Daoy (cell line): Measurements from ENCODE around the gene MSRB2. TPM values are rescaled to one million over a fixed set of nuclear protein-coding genes. Genes with fewer than 3 reads are reported as not detected.
"Not testable (repeated sequence)": the region's sequence is repeated elsewhere in the genome, so short reads cannot be mapped to it uniquely, and the experiment has no call there.

Source experiments
- DNase-seq: peaks from one replicate; pipeline ENCODE4 v3.0.0-alpha.2; 2015; ENCODE audit warnings: low read depth
- total RNA-seq: library from RNA; depleted of rRNA; stranded (reverse); fragments of >200 nt; shearing (Covaris generic); gene quantifications from 2 replicates; pipeline ENCODE4 v1.2.3, GENCODE V29; 2014

Gene MSRB2
- total RNA-seq, 1 experiment from 2014 or later = 7.8 TPM

- DNase-seq = not testable (repeated sequence)
Observed at GRCh38 chr10:23070092-23070912, 25.1 kb upstream of the MSRB2 start.

GRCh38 chr10:23070913-23071218, 24.5 kb upstream of the MSRB2 start:
- DNase-seq = no peak

GRCh38 chr10:23072593-23072992, 22.8 kb upstream of the MSRB2 start:
- not testable (repeated sequence) for DNase-seq

- DNase-seq = no peak
Observed at GRCh38 chr10:23073527-23073926, 21.9 kb upstream of the MSRB2 start.

- DNase-seq = no peak
Observed at GRCh38 chr10:23075672-23076071, 19.7 kb upstream of the MSRB2 start.

- DNase-seq = no peak
Observed at GRCh38 chr10:23078114-23078513, 17.3 kb upstream of the MSRB2 start.

GRCh38 chr10:23079700-23080099, 15.7 kb upstream of the MSRB2 start:
- no peak for DNase-seq

GRCh38 chr10:23080262-23080661, 15.1 kb upstream of the MSRB2 start:
- DNase-seq = no peak

- DNase-seq = no peak
Observed at GRCh38 chr10:23081221-23081750, 14.1 kb upstream of the MSRB2 start.

- no peak for DNase-seq
Observed at GRCh38 chr10:23081891-23082290, 13.5 kb upstream of the MSRB2 start.

- DNase-seq = no peak
Observed at GRCh38 chr10:23088609-23089008, 6.8 kb upstream of the MSRB2 start.

- no peak for DNase-seq
Observed at GRCh38 chr10:23094786-23095403, 484 bp upstream of the MSRB2 start.

- DNase-seq = peak; percentile 29
Observed at GRCh38 chr10:23095966-23096801, 805 bp downstream of the MSRB2 start.

- peak; percentile 4 for DNase-seq
Observed at GRCh38 chr10:23096802-23097549, 1.6 kb downstream of the MSRB2 start.

- no peak for DNase-seq
Observed at GRCh38 chr10:23099079-23099478, 3.7 kb downstream of the MSRB2 start.

GRCh38 chr10:23099816-23100215, 4.4 kb downstream of the MSRB2 start:
- DNase-seq = peak; percentile 12

- no peak for DNase-seq
Observed at GRCh38 chr10:23100331-23101030, 5.1 kb downstream of the MSRB2 start.

- DNase-seq = no peak
Observed at GRCh38 chr10:23106331-23107072, 11.1 kb downstream of the MSRB2 start.

- no peak for DNase-seq
Observed at GRCh38 chr10:23110722-23111516, 15.5 kb downstream of the MSRB2 start.
